ENCODE data around the gene PMS2.

DNA sequence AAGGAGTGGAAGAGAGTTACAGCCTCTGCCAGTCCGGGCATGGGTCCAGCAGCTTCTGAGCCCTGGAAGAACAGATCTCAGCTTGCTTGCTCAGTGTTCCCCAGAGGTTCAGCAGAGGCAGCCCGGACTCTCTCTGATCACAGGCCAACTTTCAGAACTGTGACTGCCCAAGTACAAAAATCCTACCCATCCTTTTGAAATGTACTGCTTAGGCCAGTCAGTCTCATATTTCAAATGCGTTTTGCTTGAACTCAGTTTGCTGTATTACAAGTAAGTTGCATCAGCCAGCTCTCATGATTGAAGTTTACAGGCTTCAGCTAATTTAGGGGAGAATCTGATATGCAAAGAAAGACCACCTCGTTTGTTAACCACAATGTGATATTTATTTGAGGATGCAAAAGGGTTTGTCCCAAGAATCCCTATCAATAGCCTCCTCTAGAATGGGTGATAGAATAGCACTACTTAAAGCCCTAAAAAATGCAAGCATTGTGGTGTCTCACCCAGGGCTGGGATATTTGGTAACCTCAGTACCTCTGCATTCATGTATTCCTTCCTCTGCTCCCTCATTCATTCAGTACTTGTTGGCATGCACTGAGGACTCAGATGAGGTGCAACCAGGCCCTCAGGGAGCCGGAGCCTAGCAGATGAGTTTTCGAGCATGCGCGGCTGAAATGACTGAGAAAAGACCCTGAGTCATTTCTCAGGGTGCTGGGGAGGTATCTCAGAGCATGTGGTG, 7.2 kb upstream of the PMS2 start:
- no peak for TF ChIP-seq EZH2 (IDR thresholded peaks at IDR 0.05; ENCODE audit: borderline replicate concordance, low read length)
- TF ChIP-seq, protein P1, sequence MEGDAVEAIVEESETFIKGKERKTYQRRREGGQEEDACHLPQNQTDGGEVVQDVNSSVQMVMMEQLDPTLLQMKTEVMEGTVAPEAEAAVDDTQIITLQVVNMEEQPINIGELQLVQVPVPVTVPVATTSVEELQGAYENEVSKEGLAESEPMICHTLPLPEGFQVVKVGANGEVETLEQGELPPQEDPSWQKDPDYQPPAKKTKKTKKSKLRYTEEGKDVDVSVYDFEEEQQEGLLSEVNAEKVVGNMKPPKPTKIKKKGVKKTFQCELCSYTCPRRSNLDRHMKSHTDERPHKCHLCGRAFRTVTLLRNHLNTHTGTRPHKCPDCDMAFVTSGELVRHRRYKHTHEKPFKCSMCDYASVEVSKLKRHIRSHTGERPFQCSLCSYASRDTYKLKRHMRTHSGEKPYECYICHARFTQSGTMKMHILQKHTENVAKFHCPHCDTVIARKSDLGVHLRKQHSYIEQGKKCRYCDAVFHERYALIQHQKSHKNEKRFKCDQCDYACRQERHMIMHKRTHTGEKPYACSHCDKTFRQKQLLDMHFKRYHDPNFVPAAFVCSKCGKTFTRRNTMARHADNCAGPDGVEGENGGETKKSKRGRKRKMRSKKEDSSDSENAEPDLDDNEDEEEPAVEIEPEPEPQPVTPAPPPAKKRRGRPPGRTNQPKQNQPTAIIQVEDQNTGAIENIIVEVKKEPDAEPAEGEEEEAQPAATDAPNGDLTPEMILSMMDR (conservative IDR thresholded peaks at IDR 0.05 in 1 of 2, IDR thresholded peaks at IDR 0.05 in 1 of 2; ENCODE audit: extremely low read depth in 1 of 2, insufficient read depth in 1 of 2, low read depth in 1 of 2, low read length in 2 of 2): no peak
